HUES48 (cell line): ENCODE results near the gene COMMD4.
A peak's percentile ranks its signal among the peaks of the same experiment; 100 is the strongest.
"Not testable (repeated sequence)": the region's sequence is repeated elsewhere in the genome, so short reads cannot be mapped to it uniquely, and the experiment has no call there.

Experiments used
- H3K27ac ChIP-seq: one replicate; pipeline ENCODE4 v1.7.0; 2013; ENCODE audit warnings: low read depth, low read length, inconsistent platforms
- H3K27me3 ChIP-seq: 2 replicates; pipeline ENCODE4 v1.6.1; 2013; ENCODE audit warnings: mild to moderate bottlenecking, low read length; ENCODE audit not compliant: control insufficient read depth, insufficient read depth
- H3K36me3 ChIP-seq: 2 replicates; pipeline ENCODE4 v1.6.1; 2013; ENCODE audit warnings: low read length; ENCODE audit not compliant: control insufficient read depth, insufficient read depth
- H3K4me1 ChIP-seq: 2 replicates; pipeline ENCODE4 v1.6.1; 2013; ENCODE audit warnings: mild to moderate bottlenecking, low read length; ENCODE audit not compliant: control insufficient read depth, insufficient read depth
- H3K4me3 ChIP-seq: 2 replicates; pipeline ENCODE4 v1.5.1; 2013; ENCODE audit warnings: mild to moderate bottlenecking, low read depth, low read length
- H3K9ac ChIP-seq: 2 replicates; pipeline ENCODE4 v1.6.1; 2013; ENCODE audit warnings: mild to moderate bottlenecking, low read depth, low read length, moderate library complexity
- H3K9me3 ChIP-seq: 2 replicates; pipeline ENCODE4 v1.6.1; 2013; ENCODE audit warnings: low read length; ENCODE audit not compliant: control insufficient read depth, insufficient read depth

COMMD4 gene

GRCh38 chr15:75335705-75336355 lies at the start of gene COMMD4:
COMMD4 (plus strand) TSS chr15:75336063; CDS start chr15:75336090, 27 bp downstream.
- Histone ChIP-seq H3K9me3 (no peaks in the 10 kb centered on the region), H3K9ac (peak within 1 kb of the TSS; percentile 87), H3K27me3 (no peaks in the 10 kb centered on the region), H3K4me1 (peaks cover 3% of the 10 kb centered on the region; the same call in 1 of the 2 replicates), H3K27ac (peak within 1 kb of the TSS; percentile 61), H3K4me3 (peak within 1 kb of the TSS; percentile 79), H3K36me3 (peaks cover 25% of the 10 kb centered on the region)

- H3K4me1 ChIP-seq, H3K9ac ChIP-seq, H3K27ac ChIP-seq, H3K4me3 ChIP-seq, H3K9me3 ChIP-seq, H3K27me3 ChIP-seq, H3K36me3 ChIP-seq: not testable (repeated sequence)
Observed at GRCh38 chr15:75293660-75294059, 42.2 kb upstream of the COMMD4 start.

- H3K4me3 ChIP-seq, H3K27ac ChIP-seq, H3K4me1 ChIP-seq, H3K27me3 ChIP-seq, H3K36me3 ChIP-seq, H3K9ac ChIP-seq, H3K9me3 ChIP-seq: not testable (repeated sequence)
Observed at GRCh38 chr15:75298541-75299310, 37.1 kb upstream of the COMMD4 start.

- H3K9ac ChIP-seq, H3K4me1 ChIP-seq, H3K27me3 ChIP-seq, H3K9me3 ChIP-seq, H3K4me3 ChIP-seq, H3K36me3 ChIP-seq, H3K27ac ChIP-seq: not testable (repeated sequence)
Observed at GRCh38 chr15:75299311-75299688, 36.6 kb upstream of the COMMD4 start.

GRCh38 chr15:75300026-75300425 lies 35.8 kb upstream of the COMMD4 start:
- H3K27ac ChIP-seq, H3K4me3 ChIP-seq, H3K27me3 ChIP-seq, H3K9me3 ChIP-seq, H3K9ac ChIP-seq, H3K4me1 ChIP-seq, H3K36me3 ChIP-seq: not testable (repeated sequence)

- Histone ChIP-seq H3K27ac (no peak overlapping the region), H3K27me3 (no peaks in the 10 kb centered on the region), H3K9me3 (no peaks in the 10 kb centered on the region), H3K36me3 (no peaks in the 10 kb centered on the region), H3K9ac (no peak overlapping the region), H3K4me1 (no peaks in the 10 kb centered on the region), H3K4me3 (no peak overlapping the region)
Observed at GRCh38 chr15:75302318-75302717, 33.5 kb upstream of the COMMD4 start.

GRCh38 chr15:75302753-75303152 lies 33.1 kb upstream of the COMMD4 start:
- not testable (repeated sequence) for H3K27me3 ChIP-seq, H3K27ac ChIP-seq, H3K9me3 ChIP-seq, H3K9ac ChIP-seq, H3K4me3 ChIP-seq, H3K36me3 ChIP-seq, H3K4me1 ChIP-seq

GRCh38 chr15:75306188-75306587 lies 29.7 kb upstream of the COMMD4 start:
- no peaks in the 10 kb centered on the region for H3K36me3 ChIP-seq
- peaks cover 4% of the 10 kb centered on the region; the same call in 1 of the 2 replicates for H3K27me3 ChIP-seq
- H3K9ac ChIP-seq = no peak overlapping the region
- no peak overlapping the region for H3K27ac ChIP-seq
- H3K4me3 ChIP-seq = no peak overlapping the region
- no peaks in the 10 kb centered on the region for H3K4me1 ChIP-seq
- H3K9me3 ChIP-seq = no peaks in the 10 kb centered on the region

- Histone ChIP-seq H3K9ac (no peak overlapping the region), H3K27ac (no peak overlapping the region), H3K36me3 (no peaks in the 10 kb centered on the region), H3K9me3 (no peaks in the 10 kb centered on the region), H3K4me3 (no peak overlapping the region), H3K27me3 (peaks cover 4% of the 10 kb centered on the region; the same call in 1 of the 2 replicates), H3K4me1 (no peaks in the 10 kb centered on the region)
Observed at GRCh38 chr15:75307778-75308390, 28.0 kb upstream of the COMMD4 start.

GRCh38 chr15:75309711-75310110 lies 26.2 kb upstream of the COMMD4 start:
- H3K4me1 ChIP-seq = no peaks in the 10 kb centered on the region
- H3K9ac ChIP-seq = no peak overlapping the region
- no peaks in the 10 kb centered on the region for H3K36me3 ChIP-seq
- H3K9me3 ChIP-seq = no peaks in the 10 kb centered on the region
- no peak overlapping the region for H3K27ac ChIP-seq
- H3K27me3 ChIP-seq = peaks cover 4% of the 10 kb centered on the region; the same call in 1 of the 2 replicates
- no peak overlapping the region for H3K4me3 ChIP-seq

GRCh38 chr15:75312548-75312947 lies 23.3 kb upstream of the COMMD4 start:
- not testable (repeated sequence) for H3K9me3 ChIP-seq, H3K9ac ChIP-seq, H3K36me3 ChIP-seq, H3K4me3 ChIP-seq, H3K27ac ChIP-seq, H3K27me3 ChIP-seq, H3K4me1 ChIP-seq
